GM19395 (cell line): Measurements from ENCODE around the gene ZNF550.

Experiments used
- ATAC-seq: cut with Tn5 transposase; IDR thresholded peaks from one replicate; pipeline ENCODE4 v1.9.1; 2021; ENCODE audit warnings: mild to moderate bottlenecking, moderate library complexity; ENCODE audit not compliant: unreplicated experiment

ZNF550 gene

GRCh38 chr19:57559404-57560025 is at the start of gene ZNF550:
TSS of gene ZNF550 (minus strand) at chr19:57559863. CDS start at chr19:57559682, 181 bp downstream.
- peak; percentile 94 for ATAC-seq

DNA sequence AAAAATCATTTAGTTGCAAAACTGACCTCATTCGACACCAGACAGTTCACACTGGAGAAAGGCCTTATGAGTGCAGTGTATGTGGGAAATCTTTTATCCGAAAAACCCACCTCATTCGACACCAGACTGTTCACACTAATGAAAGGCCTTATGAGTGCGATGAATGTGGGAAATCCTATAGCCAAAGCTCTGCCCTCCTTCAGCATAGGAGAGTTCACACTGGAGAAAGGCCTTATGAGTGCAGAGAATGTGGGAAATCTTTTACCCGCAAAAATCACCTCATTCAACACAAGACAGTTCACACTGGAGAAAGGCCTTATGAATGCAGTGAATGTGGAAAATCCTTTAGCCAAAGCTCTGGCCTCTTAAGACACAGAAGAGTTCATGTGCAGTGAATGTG is 47.3 kb upstream of the ZNF550 start:
- no peak for ATAC-seq

GRCh38 chr19:57599761-57600383 is 40.2 kb upstream of the ZNF550 start, which contains the start of gene ZNF530:
TSS of gene ZNF530 (plus strand) at chr19:57599885. CDS start at chr19:57604346, 4,461 bp downstream.
- ATAC-seq: peak; percentile 98

DNA sequence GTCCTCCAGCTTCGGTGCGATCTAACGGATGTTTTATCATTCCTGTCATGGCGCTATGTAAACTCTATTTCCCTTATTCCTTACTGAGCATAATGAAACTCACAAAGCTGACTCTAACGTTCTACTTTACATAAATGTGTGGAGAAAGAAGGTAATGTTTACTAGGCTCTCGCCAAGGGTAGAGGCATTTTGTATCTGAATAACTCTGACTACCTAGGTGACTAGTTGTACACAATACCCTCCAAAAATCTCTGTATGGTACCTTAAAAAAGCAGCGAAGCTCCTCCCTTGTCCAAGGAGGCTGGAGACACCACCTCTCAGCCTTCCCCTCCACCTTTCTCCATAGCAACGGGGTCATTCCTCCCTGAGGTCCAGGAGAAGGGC is 39.7 kb upstream of the ZNF550 start:
- ATAC-seq: peak; percentile 31

GRCh38 chr19:57587529-57587928 is 27.9 kb upstream of the ZNF550 start:
- ATAC-seq: no peak

DNA sequence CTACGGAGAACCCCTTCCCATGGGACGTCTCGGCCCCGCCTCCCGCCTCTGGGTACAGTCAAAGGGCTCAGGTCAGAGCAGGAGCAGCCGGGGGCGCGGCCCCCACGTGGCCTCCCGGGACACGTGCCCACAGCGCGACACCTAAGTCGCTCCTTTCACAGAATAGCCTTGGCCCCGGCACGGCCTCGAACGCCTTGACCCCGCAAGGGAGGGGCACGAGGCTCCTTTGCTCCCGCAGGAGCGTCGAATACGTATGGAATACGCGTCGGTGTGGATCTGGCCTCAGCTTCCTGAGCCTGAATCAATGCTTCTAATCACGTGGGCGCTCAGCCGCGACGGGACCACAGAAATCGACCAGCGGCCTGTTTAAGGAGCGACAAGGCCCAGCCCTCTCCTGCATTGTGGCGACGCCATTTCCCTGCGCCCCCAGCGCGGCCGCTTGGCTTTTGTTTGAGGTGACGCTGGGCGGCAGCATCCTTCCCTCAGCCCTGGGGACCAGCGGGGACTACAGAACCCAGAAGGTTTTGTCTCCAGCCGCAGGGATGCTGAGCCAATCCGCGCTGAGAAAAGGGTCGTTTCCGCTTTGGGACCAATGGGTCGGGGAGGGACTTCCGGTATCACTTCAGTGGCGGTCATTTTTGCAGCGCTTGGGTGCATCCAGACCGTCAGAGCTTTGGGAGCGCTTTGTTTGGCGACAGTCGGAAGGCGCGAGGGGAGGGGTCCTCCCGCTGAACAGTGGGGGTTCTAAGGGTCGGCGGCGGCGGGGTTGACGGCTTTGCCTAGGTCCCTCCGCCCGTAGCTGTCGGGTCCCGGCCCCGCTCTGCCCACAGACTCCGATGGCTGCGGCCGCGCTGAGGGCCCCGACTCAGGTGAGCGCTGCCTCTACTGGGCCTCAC is 24.1 kb upstream of the ZNF550 start, which contains the start of gene ZIK1:
Gene ZIK1, plus strand, starts transcription at position 625 of the 896 bp plus-strand sequence. Its CDS starts 212 bp downstream, at position 837.
- ATAC-seq: peak; percentile 83

GRCh38 chr19:57583104-57583520 is 23.4 kb upstream of the ZNF550 start:
- ATAC-seq: no peak

- peak; percentile 96 for ATAC-seq
These were observed 19.0 kb upstream of the ZNF550 start, which contains the start of gene ZNF416 for GRCh38 chr19:57578487-57579205. TSS of gene ZNF416 (minus strand) at chr19:57578911. CDS start at chr19:57578704, 207 bp downstream.

DNA sequence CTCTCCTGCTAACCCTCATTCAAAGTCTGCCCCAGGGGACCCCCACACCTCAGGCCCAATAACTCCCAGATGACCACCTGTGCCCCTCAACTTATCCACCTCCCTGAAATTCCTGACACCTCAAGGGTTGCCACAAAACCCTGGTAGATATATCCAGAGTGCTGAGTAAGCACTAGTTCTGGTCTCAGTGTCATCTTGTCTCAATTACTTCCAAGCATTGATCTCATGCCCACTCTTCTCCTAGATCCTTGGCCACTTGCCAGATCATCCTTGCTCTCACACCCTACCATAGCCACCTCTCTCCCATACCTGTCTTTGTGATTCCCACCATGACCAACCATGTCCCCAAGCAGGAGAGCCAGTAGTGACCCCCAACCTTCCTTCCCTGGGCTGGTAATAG is 17.0 kb upstream of the ZNF550 start:
- ATAC-seq: no peak

DNA sequence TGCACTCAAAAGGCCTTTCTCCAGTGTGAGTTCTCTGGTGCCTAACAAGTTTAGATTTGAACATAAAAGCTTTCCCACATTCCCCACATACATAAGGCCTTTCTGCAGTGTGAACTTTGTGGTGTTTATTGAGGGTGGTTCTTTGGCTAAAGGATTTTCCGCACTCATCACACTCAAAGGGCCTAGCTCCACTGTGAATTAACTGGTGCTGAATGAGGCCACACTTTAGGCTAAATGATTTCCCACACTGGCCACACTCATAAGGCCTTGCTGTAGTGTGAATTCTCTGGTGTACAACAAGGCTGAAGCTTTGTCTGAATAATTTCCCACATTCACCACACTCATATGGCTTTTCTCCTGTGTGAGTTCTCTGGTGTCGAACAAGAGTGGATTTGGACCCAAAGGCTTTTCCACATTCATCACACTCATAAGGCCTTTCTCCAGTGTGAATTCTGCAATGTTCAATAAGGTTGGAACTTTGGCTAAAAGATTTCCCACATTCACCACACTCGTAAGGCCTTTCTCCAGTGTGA is 12.8 kb upstream of the ZNF550 start:
- no peak for ATAC-seq

DNA sequence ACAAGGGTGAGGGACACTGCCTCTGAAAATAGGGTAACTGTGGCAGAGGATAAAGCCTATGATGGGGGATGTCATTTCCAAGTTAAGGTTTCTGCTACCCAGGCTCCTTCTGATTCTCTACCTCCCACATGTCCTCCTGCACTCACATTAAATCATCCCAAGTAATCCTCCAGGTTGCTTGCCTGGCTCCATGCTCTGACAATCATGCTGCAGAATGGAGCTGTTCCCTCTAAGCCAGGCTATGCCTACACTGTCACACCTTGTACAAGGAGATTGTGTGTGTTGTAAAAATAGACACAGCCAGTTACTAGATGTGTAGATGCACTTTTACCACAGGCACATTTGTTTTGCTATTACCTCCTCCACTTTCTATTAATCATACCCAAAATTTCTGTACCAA is 11.0 kb upstream of the ZNF550 start:
- ATAC-seq: no peak

GRCh38 chr19:57566396-57567265 is 7.0 kb upstream of the ZNF550 start:
- ATAC-seq: no peak

GRCh38 chr19:57563547-57563946 is 3.9 kb upstream of the ZNF550 start:
- ATAC-seq: no peak

DNA sequence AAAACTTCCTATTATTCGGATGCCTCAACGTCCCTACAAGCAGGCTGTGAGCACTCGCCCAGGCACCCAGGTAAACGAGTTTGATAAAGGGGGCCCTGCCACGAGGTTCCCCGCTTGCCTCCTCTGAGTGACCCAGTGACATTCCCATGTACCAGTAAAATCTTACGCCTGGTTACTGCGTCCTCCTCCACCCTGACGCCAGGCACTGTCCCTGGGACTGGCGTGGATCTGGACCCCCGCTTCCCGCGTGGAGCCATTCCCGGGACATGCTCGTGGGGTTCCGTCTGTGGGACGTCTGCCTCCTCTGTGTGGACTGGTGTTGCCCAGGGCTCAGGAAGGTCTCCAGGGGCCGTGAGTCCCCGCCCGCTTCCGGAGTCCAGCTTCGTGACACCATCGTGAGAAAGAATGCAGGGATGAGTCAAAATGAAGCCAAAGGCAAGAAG is 407 bp upstream of the ZNF550 start:
- ATAC-seq: no peak

DNA sequence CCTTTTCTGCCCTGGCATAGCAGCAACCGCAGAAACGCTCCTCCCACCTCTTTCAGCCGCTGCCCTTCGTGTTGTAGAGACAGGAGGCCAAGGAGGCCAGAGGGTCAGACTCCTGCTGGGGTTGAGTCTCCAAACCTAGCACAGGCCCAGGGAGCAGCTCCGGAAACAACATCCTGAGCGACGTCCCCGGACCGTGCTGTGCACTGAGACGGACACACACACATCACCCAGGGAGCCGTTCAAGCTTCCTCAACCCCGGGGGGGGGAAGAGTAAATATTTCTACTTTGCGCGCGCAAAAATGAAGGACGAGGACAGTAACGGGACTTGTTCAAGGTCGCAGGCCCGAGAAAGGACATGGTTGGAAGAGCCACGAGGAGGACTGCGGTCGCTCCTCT is 657 bp downstream of the ZNF550 start:
- ATAC-seq: peak; percentile 41

- ATAC-seq: no peak
These were observed 1.1 kb downstream of the ZNF550 start for GRCh38 chr19:57558525-57558924.

- ATAC-seq: no peak
These were observed 2.0 kb downstream of the ZNF550 start for GRCh38 chr19:57557659-57558058.

- no peak for ATAC-seq
These were observed 7.2 kb downstream of the ZNF550 start for GRCh38 chr19:57552432-57552831.

DNA sequence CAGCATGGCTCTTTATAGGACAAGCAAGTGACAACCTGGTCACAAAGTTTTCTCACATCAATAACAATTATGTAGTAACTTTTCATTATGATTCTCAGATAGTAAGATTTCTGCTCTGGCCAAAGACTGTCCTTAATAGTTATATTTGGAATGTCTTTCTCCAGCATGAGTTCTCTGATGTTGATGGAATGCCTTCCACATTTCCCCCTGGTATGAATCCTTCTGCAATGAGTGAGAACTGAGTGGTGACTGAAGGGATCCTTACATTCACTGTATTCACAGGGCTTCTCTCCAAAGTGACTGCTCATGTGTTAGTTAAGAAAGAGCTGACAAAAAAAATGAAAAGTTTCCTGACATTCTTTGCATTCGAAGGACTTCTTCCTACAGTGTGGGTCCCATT is 13.2 kb downstream of the ZNF550 start:
- no peak for ATAC-seq
